ENCODE data around the gene RIC3. TPM values are rescaled to one million over a fixed set of nuclear protein-coding genes. Genes with fewer than 3 reads are reported as not detected.

RIC3 gene
- total and polyA plus RNA-seq, 2 experiments from 2014 or later: 3.2 to 3.6 TPM

- Histone ChIP-seq H3K36me3 (replicated peaks; ENCODE audit: insufficient read depth, low read depth) (no peaks in the 10 kb centered on the region), H3K4me1 (ENCODE audit: insufficient read depth) (no peaks in the 10 kb centered on the region), H3K4me2 (no peak overlapping the region), H4K20me1 (ENCODE audit: insufficient read depth, poor library complexity, severe bottlenecking) (no peaks in the 10 kb centered on the region), H3K4me3 (no peak overlapping the region), H3K27ac (no peak overlapping the region), H3K79me2 (no peaks in the 10 kb centered on the region), H2AFZ (no peak overlapping the region), H3K27me3 (no peaks in the 10 kb centered on the region), H3K9me3 (ENCODE audit: low read depth) (no peaks in the 10 kb centered on the region), H3K9me2 (replicated peaks; ENCODE audit: insufficient read depth) (no peaks in the 10 kb centered on the region)
- TF ChIP-seq EZH2phosphoT487 (IDR thresholded peaks at IDR 0.05; ENCODE audit: low read depth, severe bottlenecking, unreplicated experiment): no peak
- no peak for TF ChIP-seq CTCF (IDR thresholded peaks at IDR 0.05; ENCODE audit: poor library complexity)
- no peak for TF ChIP-seq EZH2 (IDR thresholded peaks at IDR 0.05; ENCODE audit: borderline replicate concordance)
- 86% methylated on average over 4 of the region's 4 CpGs for WGBS (ENCODE audit: low lambda C conversion rate, missing lambda C conversion rate)
- no peak for DNase-seq (ENCODE audit: low spot score)
Observed at GRCh38 chr11:8217136-8217535, 48.3 kb upstream of the RIC3 start.

- Histone ChIP-seq H3K9me3 (ENCODE audit: low read depth) (no peaks in the 10 kb centered on the region), H3K27me3 (no peaks in the 10 kb centered on the region), H3K4me2 (no peak overlapping the region), H3K4me1 (ENCODE audit: insufficient read depth) (no peaks in the 10 kb centered on the region), H4K20me1 (ENCODE audit: insufficient read depth, poor library complexity, severe bottlenecking) (no peaks in the 10 kb centered on the region), H3K9me2 (replicated peaks; ENCODE audit: insufficient read depth) (no peaks in the 10 kb centered on the region), H3K36me3 (replicated peaks; ENCODE audit: insufficient read depth, low read depth) (no peaks in the 10 kb centered on the region), H3K27ac (no peak overlapping the region), H3K4me3 (no peak overlapping the region), H3K79me2 (no peaks in the 10 kb centered on the region), H2AFZ (no peak overlapping the region)
- DNase-seq (ENCODE audit: low spot score): no peak
- 83% methylated on average over 4 of the region's 4 CpGs for WGBS (ENCODE audit: low lambda C conversion rate, missing lambda C conversion rate)
- TF ChIP-seq EZH2phosphoT487 (IDR thresholded peaks at IDR 0.05; ENCODE audit: low read depth, severe bottlenecking, unreplicated experiment) (no peak), EZH2 (IDR thresholded peaks at IDR 0.05; ENCODE audit: borderline replicate concordance) (no peak)
Observed at GRCh38 chr11:8213376-8213775, 44.6 kb upstream of the RIC3 start.

GRCh38 chr11:8209208-8209807, 40.5 kb upstream of the RIC3 start:
- DNase-seq (ENCODE audit: low spot score): no peak
- H3K27me3 ChIP-seq: no peaks in the 10 kb centered on the region
- H2AFZ ChIP-seq: no peak overlapping the region
- no peaks in the 10 kb centered on the region for H3K4me1 ChIP-seq (ENCODE audit: insufficient read depth)
- no peak overlapping the region for H3K4me3 ChIP-seq
- no peaks in the 10 kb centered on the region for H4K20me1 ChIP-seq (ENCODE audit: insufficient read depth, poor library complexity, severe bottlenecking)
- no peak overlapping the region for H3K27ac ChIP-seq
- 81% methylated on average over 4 of the region's 4 CpGs for WGBS (ENCODE audit: low lambda C conversion rate, missing lambda C conversion rate)
- no peaks in the 10 kb centered on the region for H3K36me3 ChIP-seq (replicated peaks; ENCODE audit: insufficient read depth, low read depth)
- TF ChIP-seq EZH2 (IDR thresholded peaks at IDR 0.05; ENCODE audit: borderline replicate concordance) (no peak), CTCF (IDR thresholded peaks at IDR 0.05; ENCODE audit: poor library complexity) (peak; percentile 16)
- H3K4me2 ChIP-seq: no peak overlapping the region
- H3K9me3 ChIP-seq (ENCODE audit: low read depth): no peaks in the 10 kb centered on the region
- H3K79me2 ChIP-seq: no peaks in the 10 kb centered on the region
- H3K9me2 ChIP-seq (replicated peaks; ENCODE audit: insufficient read depth): no peaks in the 10 kb centered on the region

- H3K36me3 ChIP-seq (replicated peaks; ENCODE audit: insufficient read depth, low read depth): no peaks in the 10 kb centered on the region
- H2AFZ ChIP-seq: no peak overlapping the region
- no peaks in the 10 kb centered on the region for H3K9me3 ChIP-seq (ENCODE audit: low read depth)
- 61% methylated on average over 20 of the region's 20 CpGs for WGBS (ENCODE audit: low lambda C conversion rate, missing lambda C conversion rate)
- DNase-seq (ENCODE audit: low spot score): no peak
- H3K27ac ChIP-seq: no peak overlapping the region
- H3K4me2 ChIP-seq: no peak overlapping the region
- no peaks in the 10 kb centered on the region for H3K27me3 ChIP-seq
- H3K9me2 ChIP-seq (replicated peaks; ENCODE audit: insufficient read depth): no peaks in the 10 kb centered on the region
- TF ChIP-seq EZH2 (IDR thresholded peaks at IDR 0.05; ENCODE audit: borderline replicate concordance) (no peak), EZH2phosphoT487 (IDR thresholded peaks at IDR 0.05; ENCODE audit: low read depth, severe bottlenecking, unreplicated experiment) (no peak), CTCF (IDR thresholded peaks at IDR 0.05; ENCODE audit: poor library complexity) (no peak)
- H4K20me1 ChIP-seq (ENCODE audit: insufficient read depth, poor library complexity, severe bottlenecking): no peaks in the 10 kb centered on the region
- H3K79me2 ChIP-seq: no peaks in the 10 kb centered on the region
- no peaks in the 10 kb centered on the region for H3K4me1 ChIP-seq (ENCODE audit: insufficient read depth)
- H3K4me3 ChIP-seq: no peak overlapping the region
Observed at GRCh38 chr11:8207080-8208000, 38.5 kb upstream of the RIC3 start.
